Measurements from ENCODE around the gene SRPRA. TPM values are rescaled to one million over a fixed set of nuclear protein-coding genes. Genes with fewer than 3 reads are reported as not detected.
A peak's percentile ranks its signal among the peaks of the same experiment; 100 is the strongest.
"Not testable (repeated sequence)": the region's sequence is repeated elsewhere in the genome, so short reads cannot be mapped to it uniquely, and the experiment has no call there.

Gene SRPRA
- 164 and 167 TPM in 2 replicates for total RNA-seq (2014; rRNA removed; shearing (Covaris generic))

GRCh38 chr11:126268708-126269579, at the start of gene SRPRA, which contains the start of gene FOXRED1:
Gene SRPRA (minus strand): TSS chr11:126268895. CDS start chr11:126268804, 91 bp downstream.
Gene FOXRED1 (plus strand): TSS chr11:126269154. CDS start chr11:126269207, 53 bp downstream.
- DNase-seq (ENCODE audit: low read depth), result peak; percentile 99

GRCh38 chr11:126317756-126318573, 49.3 kb upstream of the SRPRA start:
- DNase-seq (ENCODE audit: low read depth), result peak; percentile 90

- peak; percentile 64 for DNase-seq (ENCODE audit: low read depth)
These were observed 48.7 kb upstream of the SRPRA start for GRCh38 chr11:126317432-126317755.

- no peak for DNase-seq (ENCODE audit: low read depth)
These were observed 45.1 kb upstream of the SRPRA start for GRCh38 chr11:126313826-126314225.

- DNase-seq (ENCODE audit: low read depth), result no peak
These were observed 44.3 kb upstream of the SRPRA start for GRCh38 chr11:126312961-126313360.

GRCh38 chr11:126311401-126312291, 43.0 kb upstream of the SRPRA start:
- no peak for DNase-seq (ENCODE audit: low read depth)

- no peak for DNase-seq (ENCODE audit: low read depth)
These were observed 42.3 kb upstream of the SRPRA start for GRCh38 chr11:126310992-126311310.

- peak; percentile 78 for DNase-seq (ENCODE audit: low read depth)
These were observed 41.7 kb upstream of the SRPRA start for GRCh38 chr11:126310200-126310991.

- not testable (repeated sequence) for DNase-seq (ENCODE audit: low read depth)
These were observed 40.1 kb upstream of the SRPRA start for GRCh38 chr11:126308771-126309170.

GRCh38 chr11:126308271-126308671, 39.6 kb upstream of the SRPRA start:
- DNase-seq (ENCODE audit: low read depth), result peak; percentile 44

GRCh38 chr11:126307706-126308105, 39.0 kb upstream of the SRPRA start:
- peak; percentile 46 for DNase-seq (ENCODE audit: low read depth)

GRCh38 chr11:126305699-126306098, 37.0 kb upstream of the SRPRA start:
- no peak for DNase-seq (ENCODE audit: low read depth)

- DNase-seq (ENCODE audit: low read depth), result no peak
These were observed 35.9 kb upstream of the SRPRA start for GRCh38 chr11:126304457-126305075.

- DNase-seq (ENCODE audit: low read depth), result peak; percentile 88
These were observed 35.1 kb upstream of the SRPRA start, which contains the start of gene DCPS for GRCh38 chr11:126303623-126304456. Gene DCPS (plus strand): TSS chr11:126304060. CDS start chr11:126304081, 21 bp downstream.

GRCh38 chr11:126297004-126297403, 28.3 kb upstream of the SRPRA start:
- DNase-seq (ENCODE audit: low read depth), result no peak

GRCh38 chr11:126293726-126294125, 25.0 kb upstream of the SRPRA start:
- no peak for DNase-seq (ENCODE audit: low read depth)

- no peak for DNase-seq (ENCODE audit: low read depth)
These were observed 22.2 kb upstream of the SRPRA start for GRCh38 chr11:126290887-126291286.

GRCh38 chr11:126288237-126288636, 19.5 kb upstream of the SRPRA start:
- no peak for DNase-seq (ENCODE audit: low read depth)

GRCh38 chr11:126284829-126285228, 16.1 kb upstream of the SRPRA start:
- peak; percentile 98 for DNase-seq (ENCODE audit: low read depth)
